GM12878 (cell line): ENCODE measurements around the gene TCHP.

ENCODE experiments used
- GABPA ChIP-seq: IDR thresholded peaks from 2 replicates; pipeline ENCODE4 v1.6.1; 2014; ENCODE audit warnings: antibody characterized with exemption, low read depth, mild to moderate bottlenecking, inconsistent platforms
- POLR2AphosphoS5 ChIP-seq: IDR thresholded peaks from 2 replicates; pipeline ENCODE4 v1.6.1; 2011; ENCODE audit warnings: mild to moderate bottlenecking, low read length, inconsistent platforms
- YY1 ChIP-seq: IDR thresholded peaks from 2 replicates; pipeline ENCODE4 v1.6.1; 2011; ENCODE audit warnings: low read depth, mild to moderate bottlenecking, low read length
- TF ChIP-seq, protein P1 (sequence below), 3 experiments: IDR thresholded peaks in 2 of 3; conservative IDR thresholded peaks in 1 of 3; 2 replicates each; pipeline ENCODE4 v1.5.1; 2011; ENCODE audit warnings: low read depth in 3 of 3, low read length in 3 of 3, mild to moderate bottlenecking in 3 of 3, control low read depth in 2 of 3, moderate library complexity in 2 of 3, inconsistent platforms in 1 of 3, mixed read lengths in 1 of 3; ENCODE audit not compliant: control insufficient read depth in 2 of 3, insufficient read depth in 1 of 3; ENCODE audit errors: extremely low read depth in 1 of 3

DNA sequence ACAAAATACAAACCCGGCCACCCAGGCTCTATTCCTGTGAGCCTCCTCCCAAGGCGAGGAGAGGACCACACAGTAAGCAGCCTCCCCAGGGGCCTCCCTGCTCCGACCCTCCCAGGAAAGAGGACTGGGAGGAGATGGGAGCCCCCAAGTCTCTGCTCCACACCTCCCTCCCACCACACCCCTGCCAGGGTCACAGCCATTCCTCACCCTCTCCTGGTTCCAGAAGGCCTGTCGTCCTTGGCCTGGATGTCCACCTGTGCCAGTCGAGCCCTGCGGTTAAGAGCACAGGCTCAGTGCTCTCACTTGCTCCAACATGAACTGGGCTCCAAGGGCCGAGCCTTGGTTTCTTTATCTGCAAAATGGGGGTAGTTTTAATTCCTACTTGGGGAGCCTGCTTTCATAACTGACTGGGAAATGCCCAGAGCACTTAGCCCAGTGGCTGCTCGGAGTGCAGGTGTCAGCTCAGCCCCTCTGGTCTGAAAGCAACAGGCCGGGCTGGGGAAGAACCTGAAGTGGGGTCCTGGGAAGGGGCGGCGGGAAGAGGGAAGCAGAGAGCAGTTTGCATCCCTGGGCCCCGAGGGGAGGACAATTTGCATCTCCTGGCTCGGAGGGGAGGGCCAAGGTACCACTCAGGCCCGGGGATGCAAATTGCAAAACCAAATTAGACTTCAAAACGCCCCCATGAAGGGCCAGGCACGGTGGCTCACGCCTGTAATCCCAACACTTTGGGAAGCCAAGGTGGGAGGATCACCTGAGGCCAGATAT is 23.6 kb downstream of the TCHP start:
- TF ChIP-seq, protein P1, sequence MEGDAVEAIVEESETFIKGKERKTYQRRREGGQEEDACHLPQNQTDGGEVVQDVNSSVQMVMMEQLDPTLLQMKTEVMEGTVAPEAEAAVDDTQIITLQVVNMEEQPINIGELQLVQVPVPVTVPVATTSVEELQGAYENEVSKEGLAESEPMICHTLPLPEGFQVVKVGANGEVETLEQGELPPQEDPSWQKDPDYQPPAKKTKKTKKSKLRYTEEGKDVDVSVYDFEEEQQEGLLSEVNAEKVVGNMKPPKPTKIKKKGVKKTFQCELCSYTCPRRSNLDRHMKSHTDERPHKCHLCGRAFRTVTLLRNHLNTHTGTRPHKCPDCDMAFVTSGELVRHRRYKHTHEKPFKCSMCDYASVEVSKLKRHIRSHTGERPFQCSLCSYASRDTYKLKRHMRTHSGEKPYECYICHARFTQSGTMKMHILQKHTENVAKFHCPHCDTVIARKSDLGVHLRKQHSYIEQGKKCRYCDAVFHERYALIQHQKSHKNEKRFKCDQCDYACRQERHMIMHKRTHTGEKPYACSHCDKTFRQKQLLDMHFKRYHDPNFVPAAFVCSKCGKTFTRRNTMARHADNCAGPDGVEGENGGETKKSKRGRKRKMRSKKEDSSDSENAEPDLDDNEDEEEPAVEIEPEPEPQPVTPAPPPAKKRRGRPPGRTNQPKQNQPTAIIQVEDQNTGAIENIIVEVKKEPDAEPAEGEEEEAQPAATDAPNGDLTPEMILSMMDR (IDR thresholded peaks at IDR 0.05 in 2 of 3, conservative IDR thresholded peaks at IDR 0.05 in 1 of 3; ENCODE audit: control insufficient read depth in 2 of 3, extremely low read depth in 1 of 3, insufficient read depth in 1 of 3, low read depth in 3 of 3, low read length in 3 of 3): no peak
- TF ChIP-seq POLR2AphosphoS5: no peak
- no peak for TF ChIP-seq GABPA
- TF ChIP-seq YY1: no peak
